Panc1 (cell line): ENCODE results near the gene LYST.

Source experiments
- CTCF ChIP-seq: fragments of 450-650 bp; IDR thresholded peaks from 2 replicates; pipeline ENCODE4 v1.5.1; 2017; ENCODE audit warnings: mild to moderate bottlenecking
- POLR2AphosphoS5 ChIP-seq: IDR thresholded peaks from 2 replicates; pipeline ENCODE4 v1.6.1; 2012; ENCODE audit warnings: mild to moderate bottlenecking, low read depth, low read length, moderate library complexity
- REST ChIP-seq, 2 experiments: IDR thresholded peaks; 2 replicates each; pipeline ENCODE4 v1.6.1; 2011 to 2012; ENCODE audit warnings: low read depth in 2 of 2, control low read depth in 1 of 2, low read length in 1 of 2, mild to moderate bottlenecking in 1 of 2, moderate library complexity in 1 of 2; ENCODE audit not compliant: insufficient read depth in 1 of 2
- TCF7L2 ChIP-seq: IDR thresholded peaks from 2 replicates; pipeline ENCODE4 v1.6.1; 2011; ENCODE audit warnings: mild to moderate bottlenecking, low read depth, low read length, inconsistent platforms

- TF ChIP-seq CTCF, result no peak
- TF ChIP-seq TCF7L2, result no peak
- TF ChIP-seq REST (IDR thresholded peaks at IDR 0.05; ENCODE audit: insufficient read depth in 1 of 2, low read depth in 2 of 2, low read length in 1 of 2), result no peak
- TF ChIP-seq POLR2AphosphoS5, result no peak
Observed at GRCh38 chr1:235631816-235632215, 234.9 kb downstream of the LYST start.
